ENCODE results near the gene DBNL. TPM values are rescaled to one million over a fixed set of nuclear protein-coding genes. Genes with fewer than 3 reads are reported as not detected.
"Not testable (repeated sequence)": the region's sequence is repeated elsewhere in the genome, so short reads cannot be mapped to it uniquely, and the experiment has no call there.

DBNL gene
- total RNA-seq, 1 experiment from 2014 or later = 29.9 TPM

- not testable (repeated sequence) for DNase-seq (ENCODE audit: extremely low read depth, low read depth)
Measured at GRCh38 chr7:44040493-44040891, 4.0 kb upstream of the DBNL start.

GRCh38 chr7:44042221-44042620 lies 2.3 kb upstream of the DBNL start:
- DNase-seq (ENCODE audit: extremely low read depth, low read depth) = no peak

GRCh38 chr7:44043902-44044301 lies 600 bp upstream of the DBNL start:
- DNase-seq (ENCODE audit: extremely low read depth, low read depth) = no peak

- DNase-seq (ENCODE audit: extremely low read depth, low read depth) = no peak
Measured at GRCh38 chr7:44045226-44046014, 918 bp downstream of the DBNL start.

- DNase-seq (ENCODE audit: extremely low read depth, low read depth) = no peak
Measured at GRCh38 chr7:44046321-44047061, 2.0 kb downstream of the DBNL start.

- no peak for DNase-seq (ENCODE audit: extremely low read depth, low read depth)
Measured at GRCh38 chr7:44048031-44048795, 3.7 kb downstream of the DBNL start.

- no peak for DNase-seq (ENCODE audit: extremely low read depth, low read depth)
Measured at GRCh38 chr7:44050121-44050914, 5.8 kb downstream of the DBNL start.

GRCh38 chr7:44050915-44051560 lies 6.5 kb downstream of the DBNL start:
- no peak for DNase-seq (ENCODE audit: extremely low read depth, low read depth)

DNA sequence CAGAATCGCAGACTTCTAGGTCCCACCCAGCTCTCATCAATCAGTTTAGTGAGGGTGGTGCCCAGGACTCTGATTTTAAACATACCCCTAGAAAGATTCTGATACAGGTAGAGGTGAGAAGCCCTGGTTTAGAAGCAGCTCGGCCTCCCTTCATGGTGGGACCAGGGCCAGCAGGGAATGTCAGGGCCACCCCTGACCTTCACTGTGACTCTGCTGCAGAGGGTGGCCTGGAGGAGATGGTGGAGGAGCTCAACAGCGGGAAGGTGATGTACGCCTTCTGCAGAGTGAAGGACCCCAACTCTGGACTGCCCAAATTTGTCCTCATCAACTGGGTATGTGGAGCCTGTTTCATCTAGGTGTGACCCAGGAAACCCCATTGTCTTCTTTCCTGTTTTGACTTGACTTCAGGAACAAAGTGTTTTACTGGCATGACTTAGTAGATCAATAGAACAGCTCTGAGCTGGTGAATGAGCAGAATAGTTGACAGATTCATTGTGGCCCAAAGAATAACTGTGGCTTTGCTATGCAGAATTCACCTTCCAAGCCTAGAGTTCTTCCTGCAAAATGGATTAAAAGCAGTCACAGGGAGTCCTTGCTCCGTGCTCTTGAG lies 7.2 kb downstream of the DBNL start:
- no peak for DNase-seq (ENCODE audit: extremely low read depth, low read depth)

GRCh38 chr7:44052771-44053365 lies 8.4 kb downstream of the DBNL start:
- DNase-seq (ENCODE audit: extremely low read depth, low read depth) = no peak

GRCh38 chr7:44056681-44057080 lies 12.2 kb downstream of the DBNL start:
- DNase-seq (ENCODE audit: extremely low read depth, low read depth) = no peak

- no peak for DNase-seq (ENCODE audit: extremely low read depth, low read depth)
Measured at GRCh38 chr7:44057181-44057848, 12.8 kb downstream of the DBNL start.

- no peak for DNase-seq (ENCODE audit: extremely low read depth, low read depth)
Measured at GRCh38 chr7:44057849-44058758, 13.6 kb downstream of the DBNL start.

GRCh38 chr7:44058759-44059218 lies 14.3 kb downstream of the DBNL start:
- no peak for DNase-seq (ENCODE audit: extremely low read depth, low read depth)

DNA sequence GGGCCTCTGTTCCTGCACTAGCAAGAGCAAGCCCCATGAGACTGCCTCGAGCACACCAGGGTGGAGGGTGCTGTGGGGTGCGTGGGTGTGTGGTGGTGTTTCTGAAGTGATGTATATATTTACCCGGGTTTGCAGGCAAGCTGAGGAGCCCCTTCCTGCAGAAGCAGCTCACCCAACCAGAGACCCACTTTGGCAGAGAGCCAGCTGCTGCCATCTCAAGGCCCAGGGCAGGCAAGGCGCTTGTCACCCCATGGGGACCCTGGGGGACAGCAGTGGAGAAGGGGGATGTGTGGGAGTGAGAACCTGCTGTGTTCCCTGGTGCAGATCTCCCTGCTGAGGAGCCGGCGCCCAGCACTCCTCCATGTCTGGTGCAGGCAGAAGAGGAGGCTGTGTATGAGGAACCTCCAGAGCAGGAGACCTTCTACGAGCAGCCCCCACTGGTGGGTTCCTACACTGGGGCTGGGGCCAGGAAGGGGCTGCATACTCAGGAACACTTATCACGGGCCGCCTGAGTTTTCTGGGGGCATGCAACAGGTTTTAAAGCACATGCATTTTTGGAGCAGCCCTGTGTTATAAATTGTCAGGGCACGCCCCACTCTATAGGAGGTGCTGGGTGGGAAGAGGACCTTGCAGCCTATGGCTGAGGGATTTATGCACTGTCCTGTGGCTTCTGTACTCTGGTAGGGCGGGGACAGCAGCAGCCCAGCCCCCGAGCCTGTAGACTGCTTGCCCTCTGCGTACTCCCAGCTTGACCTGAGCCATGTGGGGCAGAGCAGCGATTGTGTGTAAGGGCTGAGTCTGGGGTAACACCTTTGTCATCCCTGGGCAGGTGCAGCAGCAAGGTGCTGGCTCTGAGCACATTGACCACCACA lies 15.0 kb downstream of the DBNL start:
- no peak for DNase-seq (ENCODE audit: extremely low read depth, low read depth)

Data from NCI-H460 (cell line).